ENCODE results near the gene NRIP2.
A peak's percentile ranks its signal among the peaks of the same experiment; 100 is the strongest.

Gene NRIP2

GRCh38 chr12:2834581-2835491 is at the start of gene NRIP2:
Gene NRIP2, minus strand, starts transcription at chr12:2835035. Its CDS starts 52 bp downstream, at chr12:2834983.
- Histone ChIP-seq H3K4me2 (ENCODE audit: low read length) (no peak within 1 kb of the TSS), H3K4me3 (ENCODE audit: low read depth, low read length, poor library complexity, severe bottlenecking) (no peak within 1 kb of the TSS), H4K20me1 (ENCODE audit: insufficient read depth, low read length) (no peaks in the 10 kb centered on the region), H3K9ac (ENCODE audit: low read length) (no peak within 1 kb of the TSS), H3K9me2 (ENCODE audit: low read depth, low read length) (no peaks in the 10 kb centered on the region), H3F3A (ENCODE audit: insufficient read depth, low read length) (no peaks in the 10 kb centered on the region), H3K4me1 (ENCODE audit: insufficient read depth, low read length, severe bottlenecking) (peaks cover 13% of the 10 kb centered on the region), H2AFZ (ENCODE audit: low read length) (no peak within 1 kb of the TSS), H3K27ac (ENCODE audit: low read depth, low read length, poor library complexity, severe bottlenecking) (no peak within 1 kb of the TSS), H3K27me3 (ENCODE audit: insufficient read depth, low read length) (no peaks in the 10 kb centered on the region), H3K79me2 (ENCODE audit: insufficient read depth, low read length) (no peaks in the 10 kb centered on the region), H3K9me3 (ENCODE audit: low read length) (no peaks in the 10 kb centered on the region), H3K36me3 (ENCODE audit: insufficient read depth, low read length) (peaks cover 3% of the 10 kb centered on the region; the same call in 1 of the 2 replicates)
- TF ChIP-seq CTCF (IDR thresholded peaks at IDR 0.05; ENCODE audit: low read length): no peak
- no peak for TF ChIP-seq EZH2 (IDR thresholded peaks at IDR 0.05; ENCODE audit: borderline replicate concordance, low read length)

GRCh38 chr12:2879853-2880252 is 45.0 kb upstream of the NRIP2 start:
- Histone ChIP-seq H2AFZ (ENCODE audit: low read length) (no peak overlapping the region), H3K27me3 (ENCODE audit: insufficient read depth, low read length) (no peaks in the 10 kb centered on the region), H3K27ac (ENCODE audit: low read depth, low read length, poor library complexity, severe bottlenecking) (no peak overlapping the region), H3K4me1 (ENCODE audit: insufficient read depth, low read length, severe bottlenecking) (peaks cover 27% of the 10 kb centered on the region), H3K4me3 (ENCODE audit: low read depth, low read length, poor library complexity, severe bottlenecking) (no peak overlapping the region), H3K79me2 (ENCODE audit: insufficient read depth, low read length) (peaks cover 44% of the 10 kb centered on the region), H3K36me3 (ENCODE audit: insufficient read depth, low read length) (peaks cover 15% of the 10 kb centered on the region; the same call in 1 of the 2 replicates), H3K9me3 (ENCODE audit: low read length) (no peaks in the 10 kb centered on the region), H3F3A (ENCODE audit: insufficient read depth, low read length) (no peaks in the 10 kb centered on the region), H3K9me2 (ENCODE audit: low read depth, low read length) (no peaks in the 10 kb centered on the region), H3K9ac (ENCODE audit: low read length) (no peak overlapping the region), H4K20me1 (ENCODE audit: insufficient read depth, low read length) (no peaks in the 10 kb centered on the region), H3K4me2 (ENCODE audit: low read length) (no peak overlapping the region)
- TF ChIP-seq CTCF (IDR thresholded peaks at IDR 0.05; ENCODE audit: low read length) (no peak), EZH2 (IDR thresholded peaks at IDR 0.05; ENCODE audit: borderline replicate concordance, low read length) (no peak)

- peaks cover 25% of the 10 kb centered on the region for H3K4me1 ChIP-seq (ENCODE audit: insufficient read depth, low read length, severe bottlenecking)
- H3K4me2 ChIP-seq (ENCODE audit: low read length): peak overlapping the region; percentile 99
- TF ChIP-seq EZH2 (IDR thresholded peaks at IDR 0.05; ENCODE audit: borderline replicate concordance, low read length): no peak
- peak; percentile 27; the same call in 1 of the 2 replicates for TF ChIP-seq CTCF (IDR thresholded peaks at IDR 0.05; ENCODE audit: low read length)
- no peaks in the 10 kb centered on the region for H3K9me2 ChIP-seq (ENCODE audit: low read depth, low read length)
- H3K4me3 ChIP-seq (ENCODE audit: low read depth, low read length, poor library complexity, severe bottlenecking): peak overlapping the region; percentile 71
- no peaks in the 10 kb centered on the region for H3K27me3 ChIP-seq (ENCODE audit: insufficient read depth, low read length)
- no peak overlapping the region for H2AFZ ChIP-seq (ENCODE audit: low read length)
- no peaks in the 10 kb centered on the region for H3K9me3 ChIP-seq (ENCODE audit: low read length)
- peaks cover 28% of the 10 kb centered on the region; the same call in 1 of the 2 replicates for H3K36me3 ChIP-seq (ENCODE audit: insufficient read depth, low read length)
- peak overlapping the region; percentile 78 for H3K9ac ChIP-seq (ENCODE audit: low read length)
- no peaks in the 10 kb centered on the region for H4K20me1 ChIP-seq (ENCODE audit: insufficient read depth, low read length)
- H3K79me2 ChIP-seq (ENCODE audit: insufficient read depth, low read length): peaks cover 44% of the 10 kb centered on the region
- no peaks in the 10 kb centered on the region for H3F3A ChIP-seq (ENCODE audit: insufficient read depth, low read length)
- peak overlapping the region; percentile 63 for H3K27ac ChIP-seq (ENCODE audit: low read depth, low read length, poor library complexity, severe bottlenecking)
Measured at GRCh38 chr12:2877953-2878732, 43.3 kb upstream of the NRIP2 start.

Data from OCI-LY1 (cell line).